T-cell (primary cell): ENCODE data around the gene ZNF302. TPM values are rescaled to one million over a fixed set of nuclear protein-coding genes. Genes with fewer than 3 reads are reported as not detected.

ENCODE experiments used
- ATAC-seq, 4 experiments: fragments of 200-7000 bp in 3 of 4; fragments of 150-1000 bp in 1 of 4; cut with Tn5 transposase; replicated peaks in 1 of 4; 1 replicate in 3 of 4; 2 replicates in 1 of 4; pipeline ENCODE4 v1.10.0; 2021; ENCODE audit warnings: moderate library complexity in 3 of 4, mild to moderate bottlenecking in 2 of 4, moderate number of reproducible peaks in 1 of 4
- CTCF ChIA-PET, 2 donors: fragments of 300-600 bp; sonication (Branson Sonifier 250); formaldehyde crosslinking; loops; one replicate each; lab custom pipeline; 2022; ENCODE audit warnings: antibody characterized with exemption in 2 of 2; lab: Charles Lee
- POLR2A ChIA-PET, 2 donors: fragments of 300-600 bp; sonication (Branson Sonifier 250); formaldehyde crosslinking; loops; one replicate each; lab custom pipeline; 2022; ENCODE audit warnings: antibody characterized with exemption in 2 of 2; lab: Charles Lee
- DNase-seq, 35 experiments: peaks; one replicate each; pipeline versions ENCODE4 v3.0.0 to v3.0.0-alpha.2; 2013 to 2023
- H3K27ac ChIP-seq: one replicate; pipeline ENCODE4 v1.5.1; 2013; ENCODE audit warnings: low read length
- H3K27me3 ChIP-seq, 2 experiments: replicated peaks in 1 of 2; 1 replicate in 1 of 2; 2 replicates in 1 of 2; pipeline versions ENCODE4 v1.6.1 to v1.7.0; 2013; ENCODE audit warnings: low read length in 1 of 2, mixed read lengths in 1 of 2; ENCODE audit not compliant: control insufficient read depth in 2 of 2, insufficient read depth in 2 of 2; ENCODE audit errors: extremely low read depth in 1 of 2
- H3K36me3 ChIP-seq, 2 donors: 1 replicate in 1 of 2; 2 replicates in 1 of 2; pipeline versions ENCODE4 v1.6.1 to v1.7.0; 2013; ENCODE audit warnings: low read length in 1 of 2; ENCODE audit not compliant: control insufficient read depth in 2 of 2, insufficient read depth in 1 of 2; ENCODE audit errors: extremely low read depth in 1 of 2
- H3K4me1 ChIP-seq, 2 experiments: 1 replicate in 1 of 2; 2 replicates in 1 of 2; pipeline versions ENCODE4 v1.6.1 to v1.7.0; 2013; ENCODE audit warnings: low read length in 2 of 2, mixed read lengths in 1 of 2; ENCODE audit not compliant: insufficient read depth in 2 of 2, control insufficient read depth in 1 of 2; ENCODE audit errors: extremely low read depth in 1 of 2
- H3K4me3 ChIP-seq, 2 donors: 1 replicate in 1 of 2; 2 replicates in 1 of 2; pipeline versions ENCODE4 v1.5.1 to v1.7.0; 2013; ENCODE audit warnings: mild to moderate bottlenecking in 2 of 2, low read length in 1 of 2, moderate library complexity in 1 of 2; ENCODE audit not compliant: control insufficient read depth in 1 of 2; ENCODE audit errors: extremely low read depth in 1 of 2
- H3K9me3 ChIP-seq: 2 replicates; pipeline ENCODE4 v1.7.0; 2013
- H3K27ac Mint-ChIP-seq, 2 donors: one replicate each; pipeline ENCODE4 v1.8.0; 2020 to 2021; ENCODE audit warnings: mild to moderate bottlenecking in 2 of 2, mixed read lengths in 2 of 2
- H3K27me3 Mint-ChIP-seq, 2 donors: one replicate each; pipeline ENCODE4 v1.8.0; 2021 to 2022; ENCODE audit warnings: mixed read lengths in 2 of 2
- H3K36me3 Mint-ChIP-seq: one replicate; pipeline ENCODE4 v1.8.0; 2021; ENCODE audit warnings: mixed read lengths
- H3K4me1 Mint-ChIP-seq, 3 donors: one replicate each; pipeline ENCODE4 v1.8.0; 2020 to 2022; ENCODE audit warnings: mixed read lengths in 3 of 3, mild to moderate bottlenecking in 1 of 3
- H3K4me3 Mint-ChIP-seq, 3 donors: one replicate each; pipeline ENCODE4 v1.8.0; 2020 to 2022; ENCODE audit warnings: mild to moderate bottlenecking in 3 of 3, mixed read lengths in 3 of 3, moderate library complexity in 3 of 3
- H3K9me3 Mint-ChIP-seq, 3 donors: one replicate each; pipeline ENCODE4 v1.8.0; 2020 to 2022; ENCODE audit warnings: mixed read lengths in 3 of 3
- WGBS: methylation state at CpG from one replicate; pipeline ENCODE4 v1.1.5; 2013; ENCODE audit warnings: missing lambda C conversion rate; ENCODE audit not compliant: insufficient coverage; 5-methylcytosine and 5-hydroxymethylcytosine counted together
- total RNA-seq, 35 experiments: library from RNA in 6 of 35; stranded (reverse) in 6 of 35; fragments of 120-200 nt in 1 of 35; gene quantifications; one replicate each; pipeline versions ENCODE4 v1.2.1 to v1.2.4 and lab custom pipeline; 2013 to 2026

The ZNF302 gene
- total RNA-seq, 5 donors from 2014 or later (not counting 1 experiment from before 2014, with no cell fraction given): 18.1 to 41.6 (median 35.7) TPM

DNA sequence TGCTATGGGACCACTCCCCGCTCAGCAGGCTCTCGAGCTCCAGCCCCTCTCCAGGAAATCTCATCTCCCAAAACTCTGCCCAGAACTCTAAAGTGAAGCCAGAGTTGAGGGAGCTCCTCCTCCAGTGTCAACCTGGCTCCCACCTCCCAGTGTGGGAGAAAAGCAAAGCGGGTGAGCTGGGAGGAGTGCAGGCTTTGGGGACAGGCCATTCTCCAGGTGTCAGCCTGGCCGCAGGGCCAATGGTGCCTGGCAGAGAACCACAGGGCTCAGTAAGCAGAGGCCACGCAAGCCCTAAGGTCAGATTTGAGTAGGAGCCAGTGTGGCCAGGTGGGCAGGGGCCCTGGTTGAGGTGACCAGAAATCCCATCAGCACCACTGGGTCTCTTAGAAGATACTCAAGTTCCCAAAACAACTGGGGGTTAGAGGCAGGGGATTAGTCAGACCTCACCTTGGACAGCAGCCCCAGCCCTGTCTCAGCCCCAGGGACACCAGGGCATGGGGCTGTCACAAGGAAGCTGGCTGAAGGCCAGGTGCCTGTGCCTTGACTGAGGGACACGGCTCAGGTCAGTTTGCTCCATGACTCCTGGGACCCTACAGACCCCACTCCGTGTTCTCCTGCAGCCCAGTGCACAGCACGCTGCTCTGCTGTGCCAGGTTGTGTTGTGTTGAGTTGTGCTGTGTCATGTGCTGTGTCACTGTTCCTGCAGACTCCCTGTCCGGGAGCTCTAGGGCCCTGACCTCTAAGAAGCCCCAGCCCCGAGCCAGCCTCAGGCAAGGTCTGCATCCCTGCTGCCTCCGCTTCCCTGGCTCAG is 53.7 kb downstream of the ZNF302 start:
- no peaks in the 10 kb centered on the region for H3K36me3 ChIP-seq
- DNase-seq (no peak), ATAC-seq (no peak)
- no peak overlapping the region for H3K4me3 ChIP-seq
- POLR2A ChIA-PET: no interaction called here
- Mint-ChIP-seq H3K36me3 (peaks cover 11% of the 10 kb centered on the region), H3K4me3 (peak overlapping the region in 2 of 3 donors; percentile 28 to 37), H3K4me1 (peaks cover 24 to 30% (median 24%) of the 10 kb centered on the region in 3 donors), H3K27me3 (peaks cover 19 to 25% of the 10 kb centered on the region in 2 donors), H3K9me3 (peaks cover 5 to 6% (median 6%) of the 10 kb centered on the region in 3 donors), H3K27ac (no peak overlapping the region)
- no peak overlapping the region for H3K27ac ChIP-seq
- H3K4me1 ChIP-seq: peaks cover 10 to 29% of the 10 kb centered on the region in 2 experiments
- no peaks in the 10 kb centered on the region for H3K9me3 ChIP-seq
- CTCF ChIA-PET: interaction anchor here in 1 of 2 donors (0.6 kb wide), 1 partner anchor 371 kb away, joined by 4 read pairs; no protein-coding TSS in a partner anchor
- peaks cover 0 to 9% of the 10 kb centered on the region in 2 experiments for H3K27me3 ChIP-seq
- 92% methylated on average over 7 of the region's 11 CpGs for WGBS

DNA sequence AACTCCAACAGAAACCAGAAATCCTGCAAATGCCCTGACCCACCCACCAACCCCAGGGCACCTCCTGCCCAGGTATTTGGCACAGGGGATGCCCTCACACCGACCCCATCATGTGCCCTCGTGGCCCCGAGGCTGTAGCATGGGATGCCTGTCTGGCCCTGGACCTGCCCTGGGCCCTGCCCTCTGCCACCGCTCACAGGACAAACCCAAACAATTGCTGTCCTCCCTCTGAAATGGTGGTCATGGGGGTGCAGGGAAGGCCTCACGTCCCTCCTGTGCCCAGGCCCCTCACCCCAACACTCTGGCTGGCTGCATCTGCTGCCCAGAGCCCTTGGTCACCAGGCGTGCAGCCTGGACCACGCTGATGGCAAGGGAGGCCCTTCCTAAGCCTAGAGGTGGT is 54.5 kb downstream of the ZNF302 start:
- H3K27me3 ChIP-seq: peaks cover 0 to 4% of the 10 kb centered on the region in 2 experiments
- ATAC-seq (no peak), DNase-seq (no peak)
- H3K4me1 ChIP-seq: peaks cover 10 to 29% of the 10 kb centered on the region in 2 experiments
- H3K4me1 Mint-ChIP-seq: peaks cover 25 to 35% (median 29%) of the 10 kb centered on the region in 3 donors
- H3K36me3 ChIP-seq: no peaks in the 10 kb centered on the region
- POLR2A ChIA-PET: no interaction called here
- H3K27me3 Mint-ChIP-seq: peaks cover 13 to 19% of the 10 kb centered on the region in 2 donors
- peaks cover 6 to 9% (median 6%) of the 10 kb centered on the region in 3 donors for H3K9me3 Mint-ChIP-seq
- H3K4me3 ChIP-seq: no peak overlapping the region
- CTCF ChIA-PET: no interaction called here
- H3K27ac ChIP-seq: no peak overlapping the region
- H3K36me3 Mint-ChIP-seq: peaks cover 16% of the 10 kb centered on the region
- H3K9me3 ChIP-seq: peaks cover 3% of the 10 kb centered on the region
- no peak overlapping the region for H3K27ac Mint-ChIP-seq
- WGBS: 78% methylated on average over 6 of the region's 7 CpGs
- peak overlapping the region in 2 of 3 donors; percentile 28 to 37 for H3K4me3 Mint-ChIP-seq

DNA sequence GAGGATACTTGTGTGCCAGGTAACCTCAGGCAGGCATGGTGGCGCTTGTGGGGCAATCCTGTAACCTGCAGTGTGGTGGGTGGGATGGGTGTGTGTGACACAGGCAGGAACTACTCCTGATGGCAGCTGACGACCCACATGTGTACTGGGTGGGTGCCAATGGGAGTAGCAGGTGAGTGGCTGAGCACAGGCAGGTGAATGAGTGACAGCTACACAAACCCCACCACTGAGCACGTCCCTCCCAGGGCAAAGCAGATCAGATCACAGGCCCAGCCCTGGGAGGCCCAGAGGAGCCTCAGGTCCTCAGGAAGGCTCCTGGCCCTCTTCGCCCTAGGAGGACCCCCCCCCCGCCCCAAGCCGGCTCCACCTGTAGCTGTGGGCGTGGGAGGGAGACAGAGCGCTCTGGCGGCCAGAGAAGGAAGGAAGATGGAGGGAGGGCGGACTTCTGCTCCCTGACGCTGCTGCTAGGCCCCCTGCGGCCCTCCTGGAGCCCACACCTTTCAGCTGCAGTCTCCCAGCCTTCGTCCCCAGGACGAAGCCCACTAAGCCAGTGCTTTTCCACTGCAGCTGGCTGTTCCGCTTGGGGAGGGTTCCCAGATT is 55.2 kb downstream of the ZNF302 start:
- peaks cover 0 to 4% of the 10 kb centered on the region in 2 experiments for H3K27me3 ChIP-seq
- WGBS: 64% methylated on average over 5 of the region's 15 CpGs
- no peak overlapping the region for H3K27ac ChIP-seq
- peaks cover under 1 to 4% of the 10 kb centered on the region in 2 donors for H3K36me3 ChIP-seq
- peaks cover 10 to 29% of the 10 kb centered on the region in 2 experiments for H3K4me1 ChIP-seq
- H3K36me3 Mint-ChIP-seq: peaks cover 23% of the 10 kb centered on the region
- CTCF ChIA-PET: interaction anchor here in 1 of 2 donors (0.6 kb wide), 1 partner anchor 1316 kb away, joined by 3 read pairs; no protein-coding TSS in a partner anchor
- H3K27ac Mint-ChIP-seq: peak overlapping the region in 1 of 2 donors; percentile 44
- DNase-seq: no peak
- H3K4me1 Mint-ChIP-seq: peaks cover 25 to 36% (median 30%) of the 10 kb centered on the region in 3 donors
- peaks cover 6% of the 10 kb centered on the region for H3K9me3 ChIP-seq
- POLR2A ChIA-PET: no interaction called here
- peak overlapping the region; percentile 50 to 94 (median 74) for H3K4me3 Mint-ChIP-seq
- H3K9me3 Mint-ChIP-seq: peaks cover 6 to 10% (median 7%) of the 10 kb centered on the region in 3 donors
- peaks cover 5 to 12% of the 10 kb centered on the region in 2 donors for H3K27me3 Mint-ChIP-seq
- no peak for ATAC-seq
- H3K4me3 ChIP-seq: peak overlapping the region; percentile 82 to 97

DNA sequence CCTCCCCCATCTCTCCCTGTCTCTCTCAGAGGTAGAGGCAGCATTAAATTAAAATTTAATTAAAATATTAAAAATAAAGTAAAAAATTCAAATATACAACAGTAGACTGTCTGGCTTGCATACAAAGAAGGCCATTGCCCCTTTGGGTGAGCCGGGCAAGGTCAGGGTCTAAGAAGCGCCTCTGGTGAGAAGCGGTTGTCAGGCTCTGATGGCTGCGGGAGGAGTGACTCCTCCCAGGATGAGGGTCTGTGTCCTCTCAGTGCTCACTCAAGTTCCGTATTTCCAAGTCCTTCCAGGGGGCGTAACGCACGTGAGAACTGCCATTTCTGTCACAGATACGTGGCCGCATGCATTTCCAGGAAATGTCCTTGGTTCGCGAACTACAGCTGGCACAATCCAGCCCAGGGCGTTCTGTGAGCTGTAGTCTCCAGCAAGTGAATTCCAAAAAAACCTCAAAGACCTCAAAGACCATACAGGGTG is 55.8 kb downstream of the ZNF302 start:
- peaks cover 5 to 7% of the 10 kb centered on the region in 2 donors for H3K36me3 ChIP-seq
- H3K9me3 ChIP-seq: peaks cover 6% of the 10 kb centered on the region
- Mint-ChIP-seq H3K4me3 (peak overlapping the region; percentile 94 to 96 (median 94)), H3K27ac (peak overlapping the region; percentile 97 to 98), H3K4me1 (peaks cover 25 to 36% (median 30%) of the 10 kb centered on the region in 3 donors), H3K9me3 (peaks cover 6 to 11% (median 10%) of the 10 kb centered on the region in 3 donors), H3K36me3 (peaks cover 27% of the 10 kb centered on the region), H3K27me3 (peaks cover 2 to 7% of the 10 kb centered on the region in 2 donors)
- peak overlapping the region; percentile 82 to 97 for H3K4me3 ChIP-seq
- H3K27me3 ChIP-seq: peaks cover 0 to 4% of the 10 kb centered on the region in 2 experiments
- DNase-seq (peak in 4 of 35 experiments; percentile 7 to 28 (median 17)), ATAC-seq (peak; percentile 9 to 37 (median 19))
- 2% methylated on average over 10 of the region's 13 CpGs for WGBS
- peak overlapping the region; percentile 74 for H3K27ac ChIP-seq
- peaks cover 10 to 29% of the 10 kb centered on the region in 2 experiments for H3K4me1 ChIP-seq
- POLR2A ChIA-PET: interaction anchor here (0.6 to 1.0 kb wide), 2 partner anchors 50 to 56 kb away, joined by 3 to 12 read pairs; partner anchors contain the start of genes SCGB2B2 (in 1 of the 2) and ZNF302 (in 1 of the 2)
- CTCF ChIA-PET: interaction anchor here in 1 of 2 donors (0.6 kb wide), 1 partner anchor 1316 kb away, joined by 3 read pairs; no protein-coding TSS in a partner anchor

DNA sequence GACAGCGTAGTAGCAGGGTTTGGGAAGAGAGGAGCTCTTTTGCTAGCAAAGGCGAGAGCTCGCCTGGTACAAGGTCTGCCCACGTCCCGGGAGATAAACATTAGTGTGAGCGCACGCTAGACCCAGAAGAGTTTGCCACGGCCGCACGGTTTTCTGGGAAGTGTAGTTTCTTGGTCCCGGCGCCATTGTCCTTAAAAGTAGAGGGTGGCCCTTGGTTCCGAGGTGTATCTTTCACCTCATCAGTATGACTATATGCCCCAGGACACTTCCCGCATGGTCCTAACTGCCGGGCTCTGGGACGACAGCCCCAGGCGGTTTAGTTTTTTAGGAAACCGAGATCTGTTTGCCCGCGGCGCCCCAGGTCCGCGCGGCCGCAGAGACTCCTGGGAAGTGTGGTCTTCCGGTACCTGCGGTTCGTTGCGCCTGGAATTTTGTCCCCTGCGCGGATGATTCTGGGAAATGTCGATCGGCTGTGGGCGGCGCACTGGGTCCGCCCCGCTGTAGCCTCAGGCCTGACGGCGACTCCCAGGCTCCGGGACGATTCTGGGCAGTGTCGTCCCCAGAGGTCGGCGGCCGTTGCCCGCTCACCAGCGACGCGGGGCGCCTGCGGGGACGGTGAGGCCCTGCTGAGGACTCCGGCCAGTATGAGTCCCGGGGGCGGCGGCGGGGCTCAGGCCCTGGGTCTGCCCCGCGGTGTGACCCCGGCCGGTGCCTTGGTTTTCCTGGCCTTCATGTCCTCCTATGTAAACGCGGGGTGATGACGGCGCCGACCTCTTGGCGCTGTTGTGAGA is 56.5 kb downstream of the ZNF302 start, which contains the start of gene ZNF181:
TSS of gene ZNF181 (plus strand) at position 498 of the 791 bp plus-strand sequence. CDS start 795 bp downstream, outside the sequence.
- H3K4me1 ChIP-seq: peaks cover 10 to 29% of the 10 kb centered on the region in 2 experiments
- peaks cover 6% of the 10 kb centered on the region for H3K9me3 ChIP-seq
- Mint-ChIP-seq H3K27ac (peak within 1 kb of the TSS; percentile 97 to 98), H3K27me3 (peaks cover 2 to 3% of the 10 kb centered on the region in 2 donors), H3K4me3 (peak within 1 kb of the TSS; percentile 94 to 96 (median 94)), H3K9me3 (peaks cover 6 to 14% (median 14%) of the 10 kb centered on the region in 3 donors), H3K4me1 (peaks cover 25 to 36% (median 30%) of the 10 kb centered on the region in 3 donors), H3K36me3 (peaks cover 33% of the 10 kb centered on the region)
- ATAC-seq (peak; percentile 87 to 91 (median 90)), DNase-seq (peak; percentile 63 to 87 (median 77))
- peak within 1 kb of the TSS; percentile 82 to 97 for H3K4me3 ChIP-seq
- POLR2A ChIA-PET: interaction anchor here (0.6 to 1.0 kb wide), 2 partner anchors 50 to 57 kb away, joined by 3 to 12 read pairs; partner anchors contain the start of genes SCGB2B2 (in 1 of the 2) and ZNF302 (in 1 of the 2)
- WGBS: under 1% methylated on average over 60 of the region's 67 CpGs
- H3K27ac ChIP-seq: peak within 1 kb of the TSS; percentile 74
- CTCF ChIA-PET: no interaction called here
- H3K27me3 ChIP-seq: peaks cover 0 to 4% of the 10 kb centered on the region in 2 experiments
- peaks cover 7 to 9% of the 10 kb centered on the region in 2 donors for H3K36me3 ChIP-seq
